GM13976 (cell line): ENCODE data around the gene HIRA.

Source experiments
- DNase-seq: peaks from one replicate; pipeline ENCODE4 v3.0.0; 2012; ENCODE audit warnings: low spot score
- CTCF ChIP-seq: IDR thresholded peaks from 2 replicates; pipeline ENCODE4 v1.5.1; 2012; ENCODE audit warnings: borderline replicate concordance, mild to moderate bottlenecking; ENCODE audit not compliant: insufficient read depth; ENCODE audit errors: extremely low read depth, missing control alignments, control extremely low read depth
- in situ Hi-C: fragments of 300-500 bp; cut with MboI; formaldehyde crosslinking; loops from one replicate; pipeline ENCODE4 v1.12.0; 2022; ENCODE audit warnings: low sequenced_read_pairs, mixed read lengths, inconsistent platforms; ENCODE audit not compliant: unreplicated experiment

The HIRA gene

GRCh38 chr22:19469421-19469820, 37.9 kb upstream of the HIRA start:
- DNase-seq, result no peak
- no peak for TF ChIP-seq CTCF
- in situ Hi-C loops, result no loop called here

- DNase-seq, result no peak
- TF ChIP-seq CTCF, result no peak
- in situ Hi-C loops, result no loop called here
These were observed 36.4 kb upstream of the HIRA start for GRCh38 chr22:19467912-19468311.

GRCh38 chr22:19466848-19467752, 35.6 kb upstream of the HIRA start:
- no peak for DNase-seq
- in situ Hi-C loops, result no loop called here
- no peak for TF ChIP-seq CTCF

GRCh38 chr22:19466126-19466716, 34.7 kb upstream of the HIRA start:
- no peak for DNase-seq
- TF ChIP-seq CTCF, result no peak
- in situ Hi-C loops, result no loop called here

- TF ChIP-seq CTCF, result no peak
- in situ Hi-C loops, result no loop called here
These were observed 33.4 kb upstream of the HIRA start for GRCh38 chr22:19464975-19465374.

GRCh38 chr22:19464546-19464945, 33.0 kb upstream of the HIRA start:
- no peak for TF ChIP-seq CTCF
- DNase-seq, result no peak
- in situ Hi-C loops, result no loop called here

More at GRCh38 chr22:19464975-19465374, 33.4 kb upstream of the HIRA start:
- DNase-seq, result no peak
